HG03175 (cell line): ENCODE measurements around the gene ATIC.
"Not testable (repeated sequence)": the region's sequence is repeated elsewhere in the genome, so short reads cannot be mapped to it uniquely, and the experiment has no call there.

Source experiments
- ATAC-seq: cut with Tn5 transposase; IDR thresholded peaks from one replicate; pipeline ENCODE4 v1.9.1; 2021; ENCODE audit warnings: mild to moderate bottlenecking, moderate library complexity; ENCODE audit not compliant: unreplicated experiment

Gene ATIC

DNA sequence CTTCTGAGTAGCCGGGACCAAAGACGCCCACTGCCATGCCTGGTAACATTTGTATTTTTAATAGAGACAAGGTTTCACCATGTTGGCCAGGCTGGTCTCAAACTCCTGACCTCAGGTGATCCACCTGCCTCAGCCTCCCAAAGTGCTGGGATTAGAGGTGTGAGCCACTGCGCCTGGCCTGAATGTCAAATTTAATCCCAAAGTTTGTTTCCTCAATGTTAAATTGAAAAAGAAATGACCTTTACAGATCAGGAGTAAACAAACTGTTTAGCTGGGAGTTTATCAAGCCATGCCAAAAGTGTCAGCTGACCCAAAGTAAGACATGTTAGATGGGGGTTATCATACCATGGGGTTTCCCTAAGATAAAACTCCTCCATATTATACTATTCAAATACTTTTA is 48.2 kb downstream of the ATIC start:
- not testable (repeated sequence) for ATAC-seq

DNA sequence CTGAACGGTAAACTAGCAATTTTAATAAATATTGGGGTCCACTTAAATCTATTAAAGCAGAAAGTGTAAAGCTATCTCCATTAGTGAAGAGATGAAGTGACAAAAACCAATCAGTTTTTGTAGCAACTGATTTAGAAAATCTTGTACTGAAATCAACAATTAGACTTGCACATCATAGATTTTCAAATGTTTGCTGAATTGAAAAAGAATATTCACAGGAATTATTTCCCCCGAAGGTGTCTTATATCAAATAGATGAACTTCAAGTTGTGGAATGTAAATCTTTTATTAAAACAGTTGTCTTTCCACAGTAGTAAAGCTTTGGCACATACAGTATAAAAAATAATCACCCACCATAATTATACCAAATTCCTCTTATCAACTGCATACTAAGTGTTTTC is 48.7 kb downstream of the ATIC start:
- ATAC-seq = no peak

DNA sequence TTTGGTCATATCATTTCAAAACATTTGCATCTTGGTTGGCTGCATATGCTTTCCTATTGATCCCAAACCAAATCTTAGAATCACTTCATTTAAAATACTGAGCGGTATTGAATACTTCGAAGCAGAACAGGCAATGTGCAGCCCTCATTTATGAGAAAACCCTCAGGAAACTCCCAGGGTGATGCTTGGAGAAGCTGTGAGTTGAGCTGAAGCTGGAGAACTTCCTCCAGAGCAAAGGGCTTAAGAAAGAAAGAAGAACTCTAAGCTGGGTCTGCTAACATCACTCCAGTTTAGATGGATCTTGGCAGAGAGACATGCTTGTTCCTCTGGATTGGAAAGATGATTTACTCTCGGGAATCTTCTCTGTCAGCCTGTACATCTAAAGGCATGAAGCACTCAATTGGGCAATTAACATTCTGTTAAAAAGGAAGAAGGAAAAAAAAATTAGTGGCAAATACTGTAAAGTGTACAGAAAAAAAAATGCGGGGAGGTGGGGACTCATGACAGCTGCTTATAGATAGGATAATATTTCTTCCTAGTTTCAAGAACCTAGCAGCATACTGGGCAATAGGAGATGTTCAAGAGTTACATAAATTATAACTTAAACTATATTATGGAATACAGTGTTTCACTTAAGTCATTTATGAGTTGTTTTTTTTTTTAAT is 49.5 kb downstream of the ATIC start:
- ATAC-seq = no peak

DNA sequence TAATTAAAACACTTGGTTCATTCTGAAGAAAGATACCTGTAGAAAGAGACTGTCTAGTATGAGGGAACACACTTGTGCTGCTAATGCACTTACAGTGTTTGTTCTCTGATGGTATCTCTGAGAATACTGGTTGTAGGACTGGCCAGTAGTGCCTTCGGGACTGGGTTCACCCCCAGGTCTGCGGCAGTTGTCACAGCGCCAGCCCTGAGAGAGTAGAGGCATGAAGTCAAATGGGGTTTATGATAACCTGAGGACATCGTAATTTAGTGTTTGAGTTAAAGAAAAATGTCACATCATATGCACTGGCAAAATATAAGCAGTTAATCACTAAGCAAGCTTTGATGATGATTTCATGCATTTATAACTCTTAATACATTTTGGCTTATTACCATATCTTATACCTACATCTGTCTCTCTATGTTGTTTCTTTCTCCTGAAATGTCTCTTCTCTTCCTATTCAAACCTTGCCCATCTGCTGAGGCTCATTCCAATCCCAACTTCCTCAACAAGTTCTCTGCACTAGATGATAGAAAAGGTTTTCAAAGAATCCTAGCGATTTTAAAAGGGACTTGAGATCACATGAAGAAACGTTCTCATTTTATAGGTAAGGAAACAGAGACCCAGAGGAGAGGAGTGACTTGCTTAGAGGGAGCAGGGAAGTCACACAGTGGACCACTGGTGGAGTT is 50.2 kb downstream of the ATIC start:
- ATAC-seq = no peak

DNA sequence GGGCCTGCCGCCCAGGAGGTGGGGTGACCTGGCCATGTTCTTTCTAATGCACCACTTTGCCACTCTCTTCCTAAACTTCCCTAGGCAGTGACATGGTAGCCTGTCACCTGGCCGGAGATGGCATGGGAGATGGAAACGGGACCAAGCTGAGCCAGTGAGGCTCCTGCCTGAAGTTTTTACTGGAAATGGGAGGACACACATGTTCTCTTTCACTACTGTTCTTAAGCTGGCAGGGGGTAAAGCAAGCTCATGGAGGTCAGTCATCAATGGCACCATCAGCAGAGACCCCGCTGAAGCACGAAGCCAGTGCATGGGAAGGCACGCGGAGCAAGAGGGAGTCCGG is 50.7 kb downstream of the ATIC start:
- ATAC-seq = no peak

DNA sequence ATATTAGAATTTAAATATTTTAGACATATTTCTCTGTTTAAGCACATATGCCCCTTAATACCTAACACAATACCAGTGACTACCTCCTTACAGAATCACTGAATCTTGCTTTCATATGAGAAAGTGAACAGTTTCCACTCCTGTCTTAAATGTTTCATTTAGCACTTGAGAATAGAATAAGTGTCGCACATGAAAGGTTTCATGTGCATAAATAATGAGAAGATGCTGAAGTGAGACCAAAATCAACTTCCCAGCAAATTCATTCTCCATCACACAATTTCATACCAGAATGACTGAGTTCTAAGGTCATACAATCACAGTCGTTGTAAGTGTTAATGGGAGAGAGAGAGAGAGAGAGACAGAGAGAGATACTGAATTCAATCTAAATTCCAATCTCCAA is 51.2 kb downstream of the ATIC start:
- no peak for ATAC-seq

DNA sequence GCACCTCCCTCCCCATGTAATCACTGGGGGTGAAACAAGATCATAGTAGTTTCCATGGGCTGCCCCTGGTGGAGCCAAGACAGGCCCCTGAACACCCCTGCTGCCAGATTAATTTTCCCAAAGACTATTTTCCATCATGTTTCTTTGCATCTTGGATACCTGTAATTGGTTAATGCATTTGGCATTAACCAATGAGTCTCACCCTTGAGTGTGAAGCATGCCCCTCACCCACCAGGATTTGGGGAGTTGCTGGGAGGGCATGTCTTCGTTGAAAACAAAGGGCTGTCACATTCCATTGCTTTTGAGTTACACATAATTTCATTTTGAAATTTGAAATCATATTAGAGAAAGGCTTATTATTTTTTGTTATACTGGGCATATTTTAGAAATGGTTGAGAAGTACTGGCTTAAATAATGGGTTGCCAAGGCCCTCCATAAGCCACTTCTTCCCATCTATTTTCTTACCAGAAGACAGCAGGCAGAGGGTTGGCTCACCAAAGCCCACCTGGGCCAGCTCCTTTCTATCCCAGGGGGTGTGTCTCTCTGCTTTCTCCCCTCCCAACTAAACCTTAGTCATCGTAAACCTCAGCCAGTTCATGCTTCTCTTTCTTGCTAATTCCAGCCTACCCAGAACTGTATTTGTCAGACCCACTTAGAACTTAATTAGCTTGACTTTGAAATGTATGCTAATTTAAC is 51.8 kb downstream of the ATIC start:
- ATAC-seq = no peak

DNA sequence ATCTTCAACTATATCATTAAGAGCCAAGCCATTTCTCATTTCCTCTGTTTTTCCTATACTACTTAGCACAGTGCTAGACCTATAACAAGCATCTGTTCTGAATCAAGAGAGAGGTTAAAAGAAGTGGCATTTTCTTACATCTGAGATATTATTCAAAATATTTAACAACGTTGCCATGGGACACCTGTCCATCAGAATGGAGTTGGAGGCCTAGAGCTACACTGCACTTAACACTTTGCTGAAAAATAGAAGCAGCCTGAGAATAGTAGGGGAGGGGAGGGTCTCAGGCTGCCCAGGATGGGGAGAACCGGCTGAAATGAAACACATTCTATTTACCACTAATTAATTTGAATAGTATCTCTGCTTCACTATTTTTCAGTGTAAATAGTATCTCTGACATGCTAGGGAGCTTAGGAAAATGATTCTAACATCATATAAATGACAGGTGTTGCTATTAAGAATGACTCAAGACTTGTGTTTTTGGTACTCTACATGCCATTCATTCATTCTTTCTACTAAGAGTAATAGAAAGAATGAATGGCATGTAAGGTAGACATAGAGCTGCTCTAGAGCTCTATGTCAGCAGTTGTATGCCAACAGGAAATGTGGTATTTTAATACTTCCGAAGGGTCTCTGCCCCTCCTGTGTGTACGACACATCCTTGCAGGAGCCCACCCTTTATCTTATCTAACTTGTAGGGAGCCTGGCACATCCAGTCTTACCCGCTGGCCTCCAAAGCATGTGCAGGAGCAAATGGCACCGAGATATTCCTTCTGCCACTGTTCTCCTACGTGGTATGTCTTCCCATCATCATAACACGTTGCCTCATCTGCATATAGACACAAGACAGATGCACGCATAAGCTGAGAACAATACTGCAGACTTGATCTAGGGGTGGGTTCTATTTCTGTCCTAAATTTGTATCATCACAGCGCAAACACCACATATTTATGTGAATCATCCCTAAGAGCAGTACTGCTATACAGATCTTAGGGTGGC is 52.6 kb downstream of the ATIC start:
- ATAC-seq = no peak

DNA sequence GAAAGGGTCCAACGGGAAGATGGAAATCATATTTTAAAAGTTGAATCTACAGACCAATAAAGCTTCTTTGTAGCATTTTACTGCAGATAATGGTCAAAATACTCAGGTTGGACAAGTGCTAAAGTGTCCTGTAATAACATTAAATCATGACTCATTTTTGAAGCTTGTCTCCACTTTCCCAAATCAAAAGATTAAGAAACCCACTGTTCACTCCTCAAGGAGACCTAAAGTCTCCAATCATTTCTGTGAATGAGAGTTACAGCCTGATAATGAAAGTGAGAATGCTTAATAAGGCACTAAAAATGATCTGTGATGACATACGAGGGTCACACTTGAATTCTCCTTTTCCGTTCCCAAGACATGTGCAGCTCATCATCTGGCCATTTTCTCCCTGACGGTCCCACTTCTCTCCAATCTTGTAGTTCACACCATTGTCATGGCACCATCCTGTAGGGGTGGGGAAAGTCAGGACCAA is 53.4 kb downstream of the ATIC start:
- ATAC-seq = peak; percentile 66

DNA sequence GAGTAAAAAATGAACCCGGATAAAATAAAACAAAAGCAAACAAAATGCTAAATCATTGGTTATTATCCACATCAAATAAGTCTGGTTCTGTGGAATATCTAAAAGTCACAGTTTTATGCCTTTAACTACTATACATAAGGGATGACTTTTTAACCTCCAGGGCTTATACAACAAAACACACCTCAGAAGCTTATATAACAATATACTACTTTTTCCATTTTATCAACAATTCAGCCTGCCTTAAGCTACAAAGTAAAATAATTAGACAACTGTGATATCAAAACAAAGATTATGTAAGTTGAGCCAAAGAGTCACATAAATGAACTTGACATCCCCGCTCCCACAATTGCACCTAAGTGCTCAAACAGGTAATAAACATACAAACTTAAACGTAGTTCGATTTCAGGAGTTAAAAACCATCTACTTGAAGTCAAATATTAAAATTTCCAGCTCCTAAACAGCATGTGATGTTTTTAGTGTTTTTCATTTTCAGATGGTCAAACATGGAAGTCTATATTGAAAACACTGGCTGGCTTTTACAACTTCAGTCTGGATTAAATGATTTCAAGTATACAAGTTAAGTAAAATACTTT is 54.7 kb downstream of the ATIC start:
- ATAC-seq = no peak

DNA sequence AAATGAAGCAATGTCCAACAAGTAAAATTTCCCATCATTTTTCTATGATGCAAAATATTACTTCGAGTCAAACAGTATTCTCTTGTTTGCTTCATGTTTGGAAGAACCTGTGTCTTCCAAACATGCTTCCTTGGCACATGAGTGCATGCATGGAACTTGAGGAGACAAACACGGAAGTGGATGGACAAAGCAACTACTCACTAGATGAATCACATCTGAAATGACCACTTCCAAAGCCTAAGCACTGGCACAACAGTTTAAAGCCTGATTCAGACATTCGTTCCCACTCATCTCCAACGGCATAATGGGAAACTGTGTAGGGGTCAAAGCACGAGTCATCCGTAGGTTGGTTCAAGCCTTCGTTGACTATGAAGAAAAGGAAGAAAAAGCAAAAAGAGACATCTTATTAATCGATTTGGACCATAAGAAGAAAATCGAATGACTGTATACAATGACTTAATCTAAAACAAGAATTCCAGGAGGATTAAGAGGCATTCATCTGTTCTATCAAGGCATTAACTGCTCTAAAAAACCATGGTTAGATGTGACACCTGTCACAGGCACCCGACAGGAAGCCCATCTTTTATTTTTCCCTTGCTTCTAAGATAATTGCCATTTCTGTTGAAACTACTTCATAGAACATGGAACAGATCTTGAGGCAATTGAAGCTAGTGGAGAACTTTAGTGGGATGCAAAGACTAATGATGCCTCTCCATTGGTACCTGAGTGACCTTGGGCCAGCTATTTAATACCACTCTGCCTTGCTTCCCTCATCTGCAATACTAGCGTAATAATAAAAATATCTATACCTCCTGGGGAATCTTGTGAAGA is 56.0 kb downstream of the ATIC start:
- no peak for ATAC-seq

DNA sequence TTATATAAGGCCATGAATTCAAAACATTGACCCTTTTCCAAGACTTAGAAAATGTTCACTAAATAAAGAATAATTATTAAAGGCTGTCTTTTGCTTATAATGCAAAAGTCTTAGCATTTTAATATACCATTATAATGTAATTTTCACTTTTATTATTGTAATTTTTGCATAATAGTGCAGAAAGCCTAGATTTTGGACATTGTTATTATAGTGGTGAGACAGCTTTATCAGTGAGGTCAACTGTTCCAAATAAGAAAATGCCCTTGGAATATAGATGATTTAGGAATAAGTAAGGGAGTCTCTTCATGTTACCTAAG is 56.6 kb downstream of the ATIC start:
- no peak for ATAC-seq

DNA sequence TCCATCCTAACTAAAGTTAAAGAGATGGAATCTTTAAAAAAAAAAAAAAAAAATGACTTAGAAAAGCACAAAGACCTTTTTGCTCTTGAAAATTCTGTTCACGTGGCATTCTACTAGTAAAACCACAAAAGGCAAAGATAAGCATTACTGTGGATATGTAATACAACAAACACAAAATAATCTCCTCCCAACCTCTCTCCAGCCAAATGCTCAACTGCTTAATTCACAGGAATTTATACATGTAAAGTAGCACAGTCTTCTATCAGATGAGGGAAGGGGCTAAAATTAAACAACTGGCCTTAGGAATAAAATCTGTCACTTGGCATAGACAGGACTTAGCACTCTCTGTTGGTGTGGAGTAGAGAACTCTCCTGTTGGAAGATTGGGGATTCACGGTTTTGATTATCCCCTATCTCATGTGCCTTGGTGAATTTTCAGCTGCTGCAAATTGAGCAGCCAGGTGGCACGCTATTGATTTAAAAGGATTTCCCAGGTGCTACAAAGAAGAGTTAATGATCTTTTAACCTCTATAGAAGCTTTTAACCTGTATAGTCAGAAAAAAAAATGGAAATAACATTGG is 57.4 kb downstream of the ATIC start:
- no peak for ATAC-seq

DNA sequence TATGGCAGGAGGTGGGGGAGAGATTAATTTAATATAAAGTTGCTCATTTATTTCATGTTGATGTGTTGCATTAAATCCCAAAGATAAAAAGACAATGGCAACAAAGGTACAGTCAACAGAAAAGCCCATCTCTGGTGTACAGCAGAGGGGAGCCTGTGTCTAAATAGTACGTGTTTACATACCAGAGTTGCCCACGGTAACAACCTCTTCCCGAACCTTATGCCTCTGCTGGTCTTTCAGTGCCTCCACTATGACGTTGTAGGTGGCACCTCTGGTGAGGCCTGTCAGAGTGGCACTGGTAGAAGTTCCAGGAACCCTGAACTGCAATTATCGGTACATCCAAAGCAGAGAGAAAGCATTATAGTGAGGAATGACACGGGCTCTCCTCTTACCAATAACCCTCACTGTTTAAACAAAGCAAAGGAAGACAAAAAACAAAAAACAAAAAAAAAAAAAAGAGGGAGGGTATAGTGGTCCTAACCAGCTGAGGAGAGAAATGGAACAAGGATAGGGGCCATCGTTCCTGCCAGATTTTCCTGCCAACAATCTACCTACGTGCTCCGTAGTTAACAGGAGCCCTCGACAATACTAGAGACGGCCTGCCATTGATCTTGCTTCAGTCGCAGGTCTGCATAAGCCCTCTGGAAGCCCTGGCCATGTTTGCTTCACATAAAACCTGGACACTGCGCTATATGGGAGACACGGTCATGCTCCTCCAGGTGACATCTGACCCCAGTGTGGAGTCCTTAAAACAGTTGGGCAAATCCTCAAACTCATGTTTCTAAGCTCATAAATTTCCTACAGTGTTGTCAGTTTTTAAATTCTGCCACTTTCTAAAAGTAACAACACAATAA is 58.5 kb downstream of the ATIC start:
- no peak for ATAC-seq

DNA sequence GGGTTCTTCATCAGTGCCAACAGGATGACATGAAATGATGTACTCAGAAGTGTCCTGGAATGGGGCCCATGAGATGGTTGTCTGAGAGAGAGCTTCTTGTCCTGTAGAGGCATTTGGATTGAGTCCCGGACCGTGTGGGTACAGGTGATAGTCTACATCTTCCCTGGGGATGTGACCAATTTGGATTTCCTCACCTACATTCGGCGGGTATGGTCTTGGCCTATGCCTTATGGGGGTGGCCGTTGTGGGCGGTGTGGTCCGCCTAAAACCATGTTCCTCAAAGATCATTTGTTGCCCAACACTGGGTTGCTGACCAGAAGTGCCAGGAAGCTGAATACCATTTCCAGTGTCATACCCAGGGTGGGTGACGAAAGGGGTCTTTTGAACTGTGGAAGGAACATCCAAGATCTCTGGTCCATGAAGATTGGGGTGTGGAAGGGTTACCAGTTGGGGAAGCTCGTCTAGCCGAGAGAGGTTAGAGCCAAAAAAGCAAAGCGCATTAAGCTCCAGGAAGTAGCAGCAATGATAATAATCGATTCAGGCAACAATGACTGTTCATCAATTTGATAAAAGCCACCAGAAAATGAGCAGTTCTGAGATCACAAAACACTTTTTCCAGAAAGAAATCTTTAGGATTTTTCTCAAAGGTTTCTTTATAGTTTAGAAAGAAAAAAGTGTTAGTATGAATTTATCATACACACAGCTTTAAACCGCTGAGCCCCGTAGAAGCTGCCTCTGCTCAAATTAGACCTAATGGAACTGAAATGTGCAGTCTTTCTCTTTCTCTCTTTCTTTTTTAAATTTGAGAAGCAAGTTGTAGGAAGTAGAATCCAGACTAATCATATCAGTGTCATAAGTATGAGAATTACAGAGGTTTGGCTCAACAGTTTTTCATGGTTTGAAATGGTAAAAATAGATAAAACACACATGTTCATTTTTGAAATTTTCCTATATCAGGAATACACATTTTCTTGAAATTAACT is 60.3 kb downstream of the ATIC start:
- ATAC-seq = no peak

DNA sequence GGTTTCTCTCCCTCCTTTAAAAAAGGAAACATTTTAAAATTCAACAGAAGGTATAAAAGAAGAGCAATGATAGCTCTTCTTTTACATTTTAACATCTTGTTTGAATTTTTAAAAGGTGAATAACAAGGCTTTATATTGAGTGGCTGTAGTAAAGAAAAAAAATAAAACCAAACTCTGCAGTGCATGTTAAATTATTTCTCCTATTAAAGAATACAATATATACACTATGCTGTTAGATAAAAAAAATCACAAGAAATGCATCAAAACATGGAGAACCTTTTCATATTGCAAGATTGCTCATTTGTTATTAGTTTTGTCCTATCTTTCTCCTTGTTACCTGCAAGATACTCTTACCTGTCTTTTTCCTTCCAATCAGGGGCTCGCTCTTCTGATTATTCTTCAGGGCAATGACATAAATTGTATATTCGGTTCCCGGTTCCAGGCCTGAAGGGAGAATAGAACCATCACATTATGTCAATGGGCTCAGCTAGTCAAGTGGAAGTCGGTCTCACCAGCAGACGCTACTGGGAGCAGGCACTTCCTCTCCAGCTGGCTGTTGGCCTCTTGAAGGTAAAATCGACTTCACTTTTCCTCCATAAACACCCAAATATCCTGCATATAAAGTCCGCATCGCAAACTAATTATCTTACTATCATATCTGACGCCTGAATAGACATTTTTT is 61.2 kb downstream of the ATIC start:
- ATAC-seq = no peak

DNA sequence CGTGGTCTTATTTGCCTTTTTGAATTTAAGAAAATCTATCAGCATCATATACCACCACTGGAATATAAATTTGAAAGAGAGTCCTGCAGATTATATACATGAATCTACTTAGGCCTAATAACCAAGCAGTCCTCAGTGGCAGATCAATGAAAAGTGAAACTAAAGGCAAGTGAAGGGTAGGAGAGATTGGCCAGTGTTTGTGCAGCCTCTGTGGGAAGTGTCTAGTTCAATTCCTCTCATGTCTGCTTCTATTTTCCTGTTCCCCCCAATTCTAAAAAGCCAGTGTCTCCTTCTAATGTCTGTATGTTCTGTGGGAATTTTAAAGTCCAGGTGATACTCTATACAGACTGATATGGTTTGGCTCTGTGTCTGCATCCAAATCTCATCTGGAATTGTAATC is 62.1 kb downstream of the ATIC start:
- ATAC-seq = no peak
